Activated T-cell treated with anti-CD3 and anti-CD28 coated beads for 1 hour (primary cell): ENCODE data around the gene KLF2.

Source experiments
- DNase-seq: peaks from one replicate; pipeline ENCODE4 v3.0.0-alpha.2; 2020; ENCODE audit warnings: low read depth

The KLF2 gene

DNA sequence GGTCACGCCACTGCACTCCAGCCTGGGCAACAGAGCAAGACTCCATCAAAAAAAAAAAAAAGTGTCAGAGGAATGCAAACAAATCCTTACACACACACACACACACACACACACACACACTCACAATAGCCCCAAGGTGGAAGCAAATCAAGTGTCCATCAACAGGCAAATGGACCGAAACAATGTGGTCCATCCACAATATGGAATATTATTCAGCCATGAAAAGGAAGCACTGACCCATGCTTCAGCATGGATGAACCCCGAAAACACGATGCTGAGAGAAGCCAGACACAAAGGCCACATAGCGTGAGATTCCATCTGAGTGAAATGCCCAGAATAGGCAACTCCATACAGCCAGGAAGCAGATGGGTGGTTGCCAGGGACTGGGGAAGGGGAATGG lies 16.5 kb upstream of the KLF2 start:
- DNase-seq = no peak

- no peak for DNase-seq
Measured at GRCh38 chr19:16309643-16310042, 15.0 kb upstream of the KLF2 start.

GRCh38 chr19:16315825-16316505 lies 8.7 kb upstream of the KLF2 start:
- no peak for DNase-seq

DNA sequence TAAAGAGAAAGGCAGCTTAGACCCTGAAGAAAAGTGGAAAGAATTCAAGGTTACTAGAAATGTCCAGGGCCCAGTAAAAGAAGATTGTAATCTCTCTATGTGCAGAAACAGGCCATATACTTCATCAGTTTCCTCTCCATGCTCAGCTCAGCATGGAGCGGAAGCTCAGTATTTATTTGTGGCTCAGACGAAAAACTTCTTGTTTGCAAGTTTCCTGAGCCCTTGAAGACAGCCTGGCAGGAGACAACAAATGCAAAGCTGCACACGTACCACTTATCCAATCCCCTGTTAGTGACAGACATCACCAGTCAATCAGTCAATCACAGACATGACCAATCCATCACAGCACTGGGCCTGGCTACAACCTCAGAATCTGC lies 8.1 kb upstream of the KLF2 start:
- DNase-seq = no peak

- no peak for DNase-seq
Measured at GRCh38 chr19:16319481-16319880, 5.1 kb upstream of the KLF2 start.

GRCh38 chr19:16320987-16321386 lies 3.6 kb upstream of the KLF2 start:
- DNase-seq = no peak

- DNase-seq = no peak
Measured at GRCh38 chr19:16325161-16325527, 518 bp downstream of the KLF2 start.

DNA sequence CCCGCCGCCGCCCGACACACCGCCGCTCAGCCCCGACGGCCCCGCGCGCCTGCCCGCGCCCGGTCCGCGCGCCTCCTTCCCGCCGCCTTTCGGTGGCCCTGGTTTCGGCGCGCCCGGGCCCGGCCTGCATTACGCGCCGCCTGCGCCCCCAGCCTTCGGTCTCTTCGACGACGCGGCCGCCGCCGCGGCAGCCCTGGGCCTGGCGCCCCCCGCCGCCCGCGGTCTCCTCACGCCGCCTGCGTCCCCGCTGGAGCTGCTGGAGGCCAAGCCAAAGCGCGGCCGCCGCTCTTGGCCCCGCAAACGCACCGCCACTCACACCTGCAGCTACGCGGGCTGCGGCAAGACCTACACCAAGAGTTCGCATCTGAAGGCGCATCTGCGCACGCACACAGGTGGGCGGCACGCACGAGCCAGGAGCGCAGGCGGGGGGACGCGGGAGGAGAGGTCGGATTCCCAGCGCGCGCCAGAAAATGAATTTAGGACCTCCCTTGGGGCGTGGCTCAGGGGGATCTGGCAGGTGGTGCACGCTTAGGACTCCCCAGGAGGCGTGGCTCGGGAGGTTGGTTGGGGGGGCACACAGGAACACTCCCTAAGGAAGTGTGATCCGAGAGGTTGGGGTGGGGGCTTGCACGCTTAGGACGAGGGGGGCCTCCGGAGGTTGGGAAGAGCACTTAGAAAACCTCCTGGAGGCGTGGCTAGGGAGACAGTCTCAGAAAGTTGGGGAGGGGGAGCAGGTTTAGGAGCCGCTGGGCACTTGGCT lies 1.2 kb downstream of the KLF2 start:
- peak; percentile 59 for DNase-seq

- DNase-seq = peak; percentile 48
Measured at GRCh38 chr19:16326401-16327168, 2.0 kb downstream of the KLF2 start.

DNA sequence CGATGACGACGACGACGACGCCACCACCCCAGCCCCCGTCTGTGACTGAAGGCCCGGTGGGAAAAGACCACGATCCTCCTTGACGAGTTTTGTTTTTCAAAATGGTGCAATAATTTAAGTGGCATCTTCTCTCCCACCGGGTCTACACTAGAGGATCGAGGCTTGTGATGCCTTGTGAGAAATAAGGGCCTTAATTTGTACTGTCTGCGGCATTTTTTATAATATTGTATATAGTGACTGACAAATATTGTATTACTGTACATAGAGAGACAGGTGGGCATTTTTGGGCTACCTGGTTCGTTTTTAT lies 2.5 kb downstream of the KLF2 start:
- DNase-seq = no peak

- DNase-seq = no peak
Measured at GRCh38 chr19:16327501-16327900, 2.9 kb downstream of the KLF2 start.

GRCh38 chr19:16327911-16328823 lies 3.5 kb downstream of the KLF2 start:
- DNase-seq = no peak

- DNase-seq = no peak
Measured at GRCh38 chr19:16328824-16329482, 4.3 kb downstream of the KLF2 start.

GRCh38 chr19:16330368-16330801 lies 5.8 kb downstream of the KLF2 start:
- DNase-seq = peak; percentile 88

- DNase-seq = no peak
Measured at GRCh38 chr19:16330806-16331690, 6.4 kb downstream of the KLF2 start.

GRCh38 chr19:16333001-16333586 lies 8.5 kb downstream of the KLF2 start:
- DNase-seq = no peak

GRCh38 chr19:16334411-16334810 lies 9.8 kb downstream of the KLF2 start:
- DNase-seq = no peak

DNA sequence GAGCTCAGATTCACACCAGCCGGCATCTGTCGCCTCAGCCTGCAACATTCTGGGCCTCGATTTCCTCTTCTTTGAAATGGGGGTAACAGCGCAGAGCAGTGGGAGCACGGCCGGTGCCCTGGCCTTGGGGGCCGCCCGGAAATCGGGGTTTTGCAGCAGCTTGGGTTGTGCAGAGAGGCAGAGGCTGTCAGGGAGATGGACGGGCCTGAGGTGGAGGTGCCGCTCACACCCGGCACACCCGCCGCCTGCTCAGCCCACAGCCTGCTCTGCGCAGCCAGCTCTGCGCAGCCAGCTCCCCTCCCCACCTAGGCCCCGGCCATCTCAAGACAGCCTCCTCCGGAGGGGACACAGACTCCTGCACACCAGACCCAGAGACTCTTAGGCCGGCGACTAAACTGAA lies 10.6 kb downstream of the KLF2 start:
- DNase-seq = no peak

DNA sequence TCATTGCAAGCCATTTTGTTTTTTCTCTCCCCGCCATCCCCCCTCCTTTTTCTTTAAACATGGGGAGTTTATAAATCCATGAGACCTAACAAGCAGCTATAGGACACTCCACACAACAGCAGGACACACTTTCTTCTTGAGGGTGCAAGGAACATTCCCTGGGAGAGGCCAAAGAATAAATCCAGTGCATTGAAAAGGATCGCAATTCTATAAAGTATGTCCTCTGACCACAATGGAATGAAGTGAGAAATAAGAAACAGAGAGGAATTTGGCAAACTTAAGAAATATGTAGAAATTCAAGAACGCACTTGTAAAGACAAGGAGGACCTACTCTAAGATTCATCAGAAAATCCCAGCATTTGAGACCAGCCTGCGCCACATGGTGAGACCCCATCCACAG lies 11.9 kb downstream of the KLF2 start:
- DNase-seq = no peak

- no peak for DNase-seq
Measured at GRCh38 chr19:16337809-16338469, 13.3 kb downstream of the KLF2 start.
